Femur (tissue), 1 donor: ENCODE data around the gene VEGFB.

Experiments used
- DNase-seq: peaks from one replicate; pipeline ENCODE4 v3.0.0-alpha.2; 2017

Gene VEGFB

GRCh38 chr11:64263021-64263946 is 28.9 kb downstream of the VEGFB start:
- peak; percentile 25 for DNase-seq

DNA sequence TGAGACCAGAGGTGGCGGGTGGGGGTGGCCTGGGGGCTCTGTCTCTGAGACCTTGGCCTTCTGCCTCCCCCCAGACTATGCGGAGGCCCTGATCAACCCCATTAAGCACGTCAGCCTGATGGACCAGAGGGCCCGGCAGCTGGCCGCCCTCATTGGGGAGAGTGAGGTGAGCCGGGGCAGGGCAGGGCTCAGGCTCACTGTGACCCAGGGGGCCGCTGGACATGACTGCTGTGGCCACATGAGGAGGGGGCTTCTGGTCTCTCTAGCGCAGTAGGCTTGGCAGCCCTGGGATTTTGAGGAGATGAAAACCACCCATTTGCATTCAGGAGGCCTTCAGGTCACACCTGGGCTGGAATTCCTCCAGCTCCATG is 29.5 kb downstream of the VEGFB start:
- DNase-seq, result peak; percentile 25

DNA sequence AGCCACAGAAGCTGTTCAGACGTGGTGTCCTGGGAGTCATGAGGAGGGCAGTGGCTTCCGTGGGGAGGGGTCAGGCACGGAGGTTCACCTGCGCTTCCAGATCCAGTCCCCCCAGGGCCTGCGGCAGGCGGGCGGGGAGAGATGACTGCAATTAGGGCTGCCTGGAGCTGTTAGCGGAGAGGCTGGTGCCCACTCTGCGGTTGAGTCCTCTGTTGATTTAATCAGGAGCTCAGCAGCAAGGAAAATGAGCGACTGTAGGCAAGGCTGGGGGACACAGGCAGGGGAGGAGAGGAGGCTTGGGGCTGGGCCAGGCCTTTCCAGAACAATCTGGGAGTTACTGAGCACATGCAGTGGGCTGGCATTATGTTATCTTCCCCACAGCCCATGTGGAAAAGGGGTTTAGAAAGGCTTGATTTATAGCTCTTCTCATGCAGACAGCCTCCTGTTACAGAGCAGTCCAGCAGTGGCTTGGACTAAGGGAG is 30.0 kb downstream of the VEGFB start:
- peak; percentile 24 for DNase-seq

- peak; percentile 30 for DNase-seq
Measured at GRCh38 chr11:64265176-64266160, 31.1 kb downstream of the VEGFB start.

GRCh38 chr11:64266339-64266738 is 32.0 kb downstream of the VEGFB start:
- peak; percentile 27 for DNase-seq

DNA sequence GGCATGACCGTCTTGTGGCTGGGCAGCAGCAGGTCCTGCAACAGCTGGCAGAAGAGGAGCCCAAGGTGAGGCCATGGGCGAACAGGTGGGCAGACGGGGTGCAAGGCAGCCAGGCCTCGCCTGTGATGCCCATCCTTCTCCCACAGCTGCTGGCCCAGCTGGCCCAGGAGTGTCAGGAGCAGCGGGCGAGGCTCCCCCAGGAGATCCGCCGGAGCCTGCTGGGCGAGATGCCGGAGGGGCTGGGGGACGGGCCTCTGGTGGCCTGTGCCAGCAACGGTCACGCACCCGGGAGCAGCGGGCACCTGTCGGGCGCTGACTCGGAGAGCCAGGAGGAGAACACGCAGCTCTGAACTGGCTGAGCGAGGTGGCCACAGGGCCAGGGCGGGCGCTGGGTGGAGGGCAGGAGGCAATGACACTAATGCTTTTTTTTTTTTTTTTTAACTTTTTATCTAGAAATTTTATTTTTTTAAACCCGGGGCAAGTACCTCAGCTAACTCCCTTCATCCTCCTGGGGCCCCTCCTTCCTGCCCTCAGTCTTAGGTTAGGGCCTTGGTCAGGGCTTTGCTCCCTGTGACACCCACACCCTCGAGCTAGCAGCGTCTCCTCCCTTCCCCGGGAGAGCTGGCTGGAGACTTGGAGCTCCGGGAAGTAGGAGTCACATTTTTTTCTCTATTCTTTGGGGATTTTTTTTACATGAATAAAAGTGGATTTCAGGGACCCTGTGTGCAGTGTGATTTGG is 33.0 kb downstream of the VEGFB start:
- peak; percentile 45 for DNase-seq

DNA sequence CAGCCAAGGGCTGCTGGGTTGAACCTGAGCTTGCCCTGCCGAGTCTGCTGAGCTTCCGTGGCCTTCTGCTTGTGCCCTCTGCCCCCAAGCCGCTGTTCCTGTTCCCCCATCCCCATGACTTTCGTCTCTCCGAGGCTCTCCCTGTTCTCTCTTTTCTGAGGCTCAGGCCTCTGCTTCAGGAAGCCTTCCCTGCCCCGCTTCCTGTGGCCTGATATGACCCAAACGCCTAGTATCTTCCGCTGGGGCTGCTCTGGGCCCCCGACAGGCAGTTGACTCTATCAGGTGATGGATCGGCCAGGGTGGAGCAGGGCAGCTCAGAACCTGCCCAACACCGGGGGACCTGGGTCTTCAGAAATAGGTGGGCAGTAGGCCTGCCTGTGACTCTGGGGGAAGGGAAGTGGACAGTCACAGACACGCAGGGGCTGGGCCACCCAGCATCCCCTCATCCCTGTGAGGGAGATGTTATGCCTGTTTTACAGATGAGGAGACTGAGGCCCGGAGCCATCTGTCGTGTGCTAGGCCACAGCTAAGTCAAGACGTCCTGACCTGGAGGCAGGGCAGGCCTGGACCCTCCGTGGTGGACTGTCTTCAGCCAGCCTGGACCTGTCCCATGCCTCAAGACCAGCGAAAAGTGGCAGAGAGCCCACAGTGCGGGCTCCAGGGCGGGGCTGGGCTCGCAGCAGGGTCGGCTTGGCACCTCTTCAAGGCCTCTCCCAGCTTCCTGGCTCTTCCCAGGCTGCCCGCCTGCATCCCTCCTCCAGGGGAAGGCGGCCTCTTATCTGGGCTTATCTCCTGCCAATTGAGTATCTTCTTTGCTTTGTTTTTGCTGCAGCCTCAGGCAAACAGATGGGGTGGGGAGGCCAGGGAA is 33.9 kb downstream of the VEGFB start:
- DNase-seq, result peak; percentile 78

GRCh38 chr11:64268893-64269539 is 34.6 kb downstream of the VEGFB start:
- peak; percentile 70 for DNase-seq

DNA sequence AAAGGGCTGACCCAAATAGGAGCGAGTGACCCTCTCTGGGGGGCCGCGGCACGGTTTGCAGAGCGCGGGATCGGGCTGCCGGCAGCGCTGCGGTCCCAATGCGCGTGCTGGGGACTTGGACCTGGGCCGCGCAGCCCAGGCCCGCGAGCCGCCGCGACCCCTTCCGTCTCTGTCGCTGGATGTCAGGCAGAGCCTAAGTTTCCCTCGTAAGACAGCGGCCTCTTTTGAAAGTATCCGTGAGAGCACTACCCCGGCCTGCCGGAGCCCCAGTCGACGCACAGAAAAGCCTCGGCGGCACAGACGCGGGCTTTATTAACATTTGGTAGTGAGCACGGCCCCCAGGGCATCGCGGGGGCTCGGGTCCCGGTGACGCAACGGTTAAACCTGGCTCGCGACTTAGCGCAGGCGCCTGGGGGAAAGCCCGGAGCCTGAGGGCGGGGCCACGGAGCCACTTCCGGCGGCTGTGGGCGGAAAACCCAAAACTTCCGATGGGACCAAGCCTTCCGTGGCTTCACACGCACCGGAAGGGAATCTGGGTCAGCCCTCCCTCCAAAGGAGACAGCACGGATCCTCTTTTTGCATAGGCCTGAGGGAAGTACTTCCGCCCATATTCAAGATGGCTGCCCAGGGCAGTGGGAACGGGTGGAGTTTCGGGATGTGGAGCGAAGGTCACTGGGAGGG is 35.3 kb downstream of the VEGFB start:
- DNase-seq, result peak; percentile 99

DNA sequence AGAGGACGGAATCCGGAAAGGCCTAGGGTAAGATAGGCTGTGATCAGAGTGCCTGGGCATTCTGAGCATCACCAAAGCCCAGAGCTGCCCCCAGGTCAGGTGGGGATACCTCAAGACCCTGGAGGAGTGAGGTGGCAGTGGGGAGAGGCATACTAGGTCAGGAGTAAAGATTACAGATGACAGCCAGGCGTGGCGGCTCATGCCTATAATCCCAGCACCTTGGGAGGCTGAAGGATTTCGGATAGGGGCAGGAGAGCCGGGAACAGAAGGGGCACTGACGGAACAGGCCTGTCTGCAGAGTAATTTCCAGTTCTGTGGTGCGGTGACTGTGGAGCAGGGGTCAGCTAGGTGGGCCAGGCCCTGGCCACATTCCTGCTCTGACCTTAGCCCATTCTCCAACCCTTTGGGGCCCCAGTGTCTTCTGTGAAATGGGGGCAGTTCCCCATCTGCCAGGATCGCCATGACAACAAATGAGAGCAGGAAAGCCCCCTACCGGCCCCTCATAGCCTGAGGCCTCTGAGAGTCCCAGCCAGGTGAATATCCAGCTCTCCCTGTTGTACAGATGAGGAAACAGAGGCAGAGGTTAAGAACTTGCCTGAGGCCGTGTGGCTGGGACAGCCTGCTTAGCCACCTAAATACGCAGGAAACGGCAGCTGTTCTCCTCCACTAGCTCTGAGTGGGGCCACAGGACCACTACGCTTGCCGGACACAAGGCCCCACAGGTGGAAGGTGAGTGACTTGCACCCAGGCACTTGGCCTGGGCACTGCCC is 40.8 kb downstream of the VEGFB start:
- DNase-seq, result no peak

- DNase-seq, result no peak
Measured at GRCh38 chr11:64275841-64276240, 41.5 kb downstream of the VEGFB start.

DNA sequence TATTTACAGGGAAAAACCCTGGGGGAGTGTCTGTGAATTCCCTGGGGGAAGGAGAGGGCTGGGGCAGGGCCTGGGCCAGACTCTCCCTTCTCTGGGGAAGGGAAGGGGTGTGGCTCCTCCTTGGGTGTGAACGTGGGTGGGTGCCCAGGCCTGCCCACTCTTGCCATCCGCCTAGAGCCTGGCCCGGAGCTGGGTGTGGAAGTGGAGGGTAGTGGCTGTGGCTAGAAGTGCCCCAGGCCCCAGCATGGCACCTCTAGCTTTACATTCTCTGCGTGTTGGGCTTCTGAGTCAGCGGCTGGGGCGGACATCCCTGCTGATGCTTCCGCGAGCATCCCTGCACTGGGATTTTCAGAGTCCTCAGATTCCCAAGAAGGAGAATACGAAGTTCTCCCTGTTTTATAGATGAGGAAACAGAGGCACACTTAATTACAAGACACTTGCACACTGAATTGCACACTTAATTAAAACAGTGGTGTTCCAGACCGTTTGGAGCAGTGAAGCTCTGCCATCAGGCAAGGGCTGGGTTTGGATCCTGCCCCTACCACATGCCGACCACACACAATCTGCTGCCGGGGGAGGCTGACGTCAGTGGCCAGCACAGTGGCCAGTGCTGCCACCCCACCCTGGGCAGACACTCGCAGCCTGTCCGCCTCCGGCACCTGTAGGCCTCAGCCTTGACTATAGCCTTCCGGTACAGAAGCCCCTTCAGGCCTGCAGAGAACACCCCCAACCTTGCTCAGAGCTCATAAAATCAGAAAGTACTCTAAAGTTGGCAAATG is 42.5 kb downstream of the VEGFB start:
- no peak for DNase-seq

- DNase-seq, result no peak
Measured at GRCh38 chr11:64278576-64279190, 44.3 kb downstream of the VEGFB start.

GRCh38 chr11:64281957-64282770 is 47.8 kb downstream of the VEGFB start:
- DNase-seq, result no peak

GRCh38 chr11:64283092-64283491 is 48.7 kb downstream of the VEGFB start:
- DNase-seq, result no peak

DNA sequence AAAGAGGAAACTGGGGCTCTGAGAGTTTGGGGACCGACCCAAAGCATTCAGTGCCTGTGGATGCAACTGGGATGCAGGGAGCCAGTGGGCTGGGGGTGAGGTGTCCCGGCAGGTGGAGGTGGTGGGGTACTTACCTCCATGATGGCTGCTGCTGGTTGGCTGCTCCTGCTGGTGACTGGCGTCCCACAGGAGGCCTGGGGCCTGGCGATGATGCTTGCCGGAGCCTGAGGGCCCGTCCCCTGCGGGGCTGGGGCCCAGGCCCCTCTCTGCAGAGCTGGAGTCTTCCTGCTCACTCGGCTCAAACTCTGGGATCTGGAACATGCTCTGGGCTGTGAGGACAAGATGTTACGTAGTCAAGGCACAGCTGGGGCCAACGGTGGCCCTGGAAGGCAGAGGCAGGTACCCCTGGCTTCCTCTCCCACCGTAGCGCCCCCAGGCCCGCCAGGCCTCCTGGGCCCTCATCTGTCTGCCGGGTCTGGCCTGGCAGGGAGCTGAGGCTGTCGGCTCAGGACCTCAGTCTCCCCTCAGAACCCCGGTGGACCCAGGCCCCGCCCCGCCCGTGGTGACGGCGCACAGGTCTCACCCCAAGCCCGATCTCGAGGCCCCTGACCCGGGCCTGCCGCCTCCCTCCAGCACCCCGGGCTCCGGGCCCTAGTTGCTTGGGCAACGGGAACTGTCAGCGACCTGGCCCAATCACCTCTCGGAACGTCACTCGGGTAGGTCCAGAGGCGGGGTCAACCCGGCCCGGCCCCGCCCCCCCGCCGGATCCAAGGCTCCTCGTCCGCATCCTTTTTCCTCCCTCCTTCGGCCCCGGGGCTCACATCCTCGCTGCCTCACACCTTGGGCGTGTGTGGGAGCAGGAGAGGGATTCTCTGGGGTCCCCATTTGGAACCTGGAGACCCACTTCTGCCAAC is 49.9 kb downstream of the VEGFB start, which contains the start of gene BAD:
TSS of gene BAD (minus strand) at position 618 of the 914 bp plus-strand sequence. CDS start at position 321, 297 bp downstream.
- peak; percentile 97 for DNase-seq
